ENCODE measurements around the gene PGLYRP3.

Gene PGLYRP3, protein sequence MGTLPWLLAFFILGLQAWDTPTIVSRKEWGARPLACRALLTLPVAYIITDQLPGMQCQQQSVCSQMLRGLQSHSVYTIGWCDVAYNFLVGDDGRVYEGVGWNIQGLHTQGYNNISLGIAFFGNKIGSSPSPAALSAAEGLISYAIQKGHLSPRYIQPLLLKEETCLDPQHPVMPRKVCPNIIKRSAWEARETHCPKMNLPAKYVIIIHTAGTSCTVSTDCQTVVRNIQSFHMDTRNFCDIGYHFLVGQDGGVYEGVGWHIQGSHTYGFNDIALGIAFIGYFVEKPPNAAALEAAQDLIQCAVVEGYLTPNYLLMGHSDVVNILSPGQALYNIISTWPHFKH

DNA sequence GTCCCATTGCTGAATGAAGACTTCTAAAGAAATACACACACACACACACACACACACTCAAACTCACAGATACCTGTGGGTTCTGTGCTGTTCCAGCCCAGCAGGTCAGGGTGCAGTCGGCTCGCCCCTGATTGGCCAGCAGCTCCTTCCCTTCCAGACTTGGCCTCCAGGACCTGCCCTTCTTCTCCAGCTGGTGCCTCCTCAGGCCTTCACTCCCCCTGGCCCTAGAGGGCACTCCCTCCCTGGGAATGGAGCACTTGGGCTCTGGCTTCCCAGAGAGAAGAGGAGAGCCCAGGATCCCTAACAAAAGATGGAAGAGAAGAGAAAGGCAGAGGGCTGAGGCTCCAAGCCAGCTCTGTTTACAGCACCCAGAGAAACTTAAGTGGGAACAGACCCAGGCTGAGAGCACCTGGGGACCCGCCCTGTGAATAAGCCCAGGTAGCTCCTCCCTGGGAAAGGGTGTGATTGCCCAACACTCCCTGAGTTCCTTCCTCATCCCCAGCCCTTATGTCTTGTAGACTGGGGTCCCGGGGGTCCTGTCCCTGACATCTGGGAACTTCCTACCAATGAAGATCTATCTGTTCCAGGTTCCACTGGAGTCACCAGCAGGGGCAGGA is at the start of gene PGLYRP3:
Gene PGLYRP3, minus strand, starts transcription at position 383 of the 617 bp plus-strand sequence. CDS start 2,287 bp downstream, outside the sequence.
- no peak for DNase-seq (ENCODE audit: low spot score)

DNA sequence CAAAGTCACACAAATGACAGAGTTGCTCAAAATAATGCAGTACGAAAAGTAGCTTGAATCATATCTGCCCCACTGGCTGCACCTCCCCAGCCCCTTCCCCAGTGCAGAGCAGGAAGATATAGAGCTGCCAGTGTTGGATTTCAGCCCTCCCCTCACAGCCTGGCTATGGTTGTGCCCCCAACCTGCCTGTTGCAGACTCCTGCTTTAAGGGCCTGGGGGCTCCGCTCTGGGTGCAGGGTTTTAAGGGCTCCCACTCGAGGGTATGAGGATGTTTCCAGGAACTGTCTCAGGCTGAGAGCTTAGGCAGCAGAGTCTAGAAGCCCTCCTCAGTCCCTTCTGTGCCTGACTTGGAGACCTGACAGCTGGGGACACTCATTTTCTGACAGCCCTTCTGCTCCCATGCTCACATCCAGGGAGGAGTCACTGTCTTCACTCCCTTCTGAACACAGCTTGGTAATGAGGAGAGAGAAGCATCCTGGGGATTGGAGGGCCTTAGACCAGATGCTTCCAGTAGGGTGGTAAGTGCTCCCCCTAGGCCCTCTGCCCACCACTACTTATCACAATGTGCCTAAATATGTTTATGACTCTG is 49.5 kb upstream of the PGLYRP3 start:
- DNase-seq (ENCODE audit: low spot score), result no peak

DNA sequence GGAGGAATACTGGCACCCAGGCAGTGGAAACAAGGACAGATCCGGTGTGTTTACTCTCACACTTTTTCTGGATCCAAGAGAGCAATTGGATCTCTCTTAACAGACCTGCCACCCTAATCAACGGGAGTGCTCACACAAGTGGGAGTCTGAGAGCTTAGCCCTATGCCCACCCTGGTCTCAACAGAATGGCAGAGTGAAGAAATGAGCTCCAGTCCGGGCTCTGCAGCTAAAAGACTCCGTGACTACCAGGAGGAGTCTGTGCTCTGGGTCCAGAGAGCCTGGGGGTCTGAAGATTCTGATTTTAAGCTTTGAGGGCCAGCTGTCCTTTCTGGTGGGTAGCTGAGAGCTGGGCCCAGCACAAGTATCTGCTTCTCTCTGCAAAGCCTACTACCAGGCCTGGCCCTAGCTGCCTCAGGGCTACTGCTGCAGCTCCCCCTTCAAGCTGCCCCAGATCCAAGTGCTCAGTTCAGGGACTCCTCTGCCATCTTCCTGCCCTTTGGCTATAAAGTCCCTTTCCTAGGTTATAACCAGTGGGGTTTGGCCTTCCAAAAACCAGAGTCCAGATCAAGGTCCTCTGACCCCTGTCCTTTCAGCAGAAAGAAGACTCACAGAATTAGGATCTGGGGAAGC is 48.8 kb upstream of the PGLYRP3 start:
- DNase-seq (ENCODE audit: low spot score), result no peak

- no peak for DNase-seq (ENCODE audit: low spot score)
Observed at GRCh38 chr1:153360592-153361479, 48.1 kb upstream of the PGLYRP3 start.

DNA sequence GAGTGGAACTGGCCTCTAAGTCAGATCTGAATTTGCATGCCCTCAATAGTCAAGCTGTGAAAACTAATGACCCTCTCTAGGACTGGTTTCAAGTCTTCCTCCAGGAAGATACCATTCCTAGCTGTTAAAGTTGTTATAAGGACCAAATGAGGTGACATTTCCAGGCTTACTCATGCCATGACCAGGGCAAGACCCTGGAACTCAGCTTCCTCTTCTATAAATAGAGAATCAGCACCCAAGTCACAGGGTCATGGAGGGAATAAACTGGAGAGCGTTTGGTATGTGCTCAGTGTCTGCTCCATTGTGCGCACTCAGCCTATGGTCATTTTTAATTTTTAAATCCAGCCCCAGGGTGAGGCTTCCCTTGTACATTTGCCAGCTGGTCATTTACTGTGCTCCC is 47.4 kb upstream of the PGLYRP3 start:
- DNase-seq (ENCODE audit: low spot score), result no peak

DNA sequence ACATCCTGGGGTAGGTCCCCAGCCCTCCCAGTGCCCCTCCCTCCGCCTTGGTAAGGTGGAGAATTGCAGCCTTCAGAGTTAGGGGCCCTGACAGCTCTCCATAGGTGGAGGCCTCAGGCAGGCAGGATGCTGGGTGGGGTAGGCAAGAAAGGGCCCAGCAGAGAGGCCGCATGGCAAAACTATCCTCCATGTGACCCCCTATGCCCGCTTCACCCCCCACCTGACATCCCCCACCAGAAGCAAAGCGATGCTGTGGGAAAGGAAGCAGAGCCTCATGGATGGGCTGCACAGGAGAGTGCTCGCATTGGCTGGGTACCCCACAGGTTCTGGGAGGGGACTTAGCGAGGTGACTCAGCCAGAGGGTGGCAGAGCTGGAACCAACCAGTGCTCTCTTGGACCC is 46.5 kb upstream of the PGLYRP3 start:
- DNase-seq (ENCODE audit: low spot score), result no peak

- DNase-seq (ENCODE audit: low spot score), result no peak
Observed at GRCh38 chr1:153358691-153358975, 45.9 kb upstream of the PGLYRP3 start.

DNA sequence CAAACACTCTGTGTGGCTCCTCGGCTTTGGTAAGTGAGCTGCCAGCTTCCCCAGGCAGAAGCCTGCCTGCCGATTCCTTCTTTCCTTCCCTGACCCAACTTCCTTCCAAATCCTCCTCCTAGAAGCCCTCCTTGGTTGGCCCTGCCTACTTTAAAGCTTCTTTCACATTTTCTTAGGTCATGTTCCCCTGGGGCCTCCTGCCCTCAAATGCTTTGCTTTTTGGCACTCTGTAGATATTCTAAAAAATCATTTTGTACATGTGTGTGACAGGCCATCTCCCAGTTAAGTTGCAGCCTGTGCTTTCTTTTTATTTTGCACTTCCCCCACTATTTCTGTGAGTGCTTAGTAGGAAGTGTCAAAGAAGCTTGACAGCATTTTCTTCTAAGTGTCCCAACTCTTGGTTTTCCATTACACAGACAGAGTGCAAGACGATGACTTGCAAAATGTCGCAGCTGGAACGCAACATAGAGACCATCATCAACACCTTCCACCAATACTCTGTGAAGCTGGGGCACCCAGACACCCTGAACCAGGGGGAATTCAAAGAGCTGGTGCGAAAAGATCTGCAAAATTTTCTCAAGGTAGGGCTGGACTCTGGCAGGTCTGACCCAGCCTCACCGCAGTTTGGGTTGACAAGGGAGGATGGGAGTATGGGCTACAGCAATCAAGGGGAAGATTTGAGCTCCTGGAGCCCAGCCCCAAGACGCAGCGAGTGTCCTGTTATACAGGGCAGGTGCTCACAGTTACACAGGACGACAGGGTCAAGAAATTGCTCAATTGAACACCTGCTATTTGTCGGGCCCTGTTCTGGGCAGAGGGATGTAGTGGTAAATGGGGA is 45.3 kb upstream of the PGLYRP3 start, which contains the start of gene S100A9:
Gene S100A9, plus strand, starts transcription at position 2 of the 838 bp plus-strand sequence. Its CDS starts 430 bp downstream, at position 432.
- no peak for DNase-seq (ENCODE audit: low spot score)

GRCh38 chr1:153357076-153357852 is 44.5 kb upstream of the PGLYRP3 start:
- no peak for DNase-seq (ENCODE audit: low spot score)

DNA sequence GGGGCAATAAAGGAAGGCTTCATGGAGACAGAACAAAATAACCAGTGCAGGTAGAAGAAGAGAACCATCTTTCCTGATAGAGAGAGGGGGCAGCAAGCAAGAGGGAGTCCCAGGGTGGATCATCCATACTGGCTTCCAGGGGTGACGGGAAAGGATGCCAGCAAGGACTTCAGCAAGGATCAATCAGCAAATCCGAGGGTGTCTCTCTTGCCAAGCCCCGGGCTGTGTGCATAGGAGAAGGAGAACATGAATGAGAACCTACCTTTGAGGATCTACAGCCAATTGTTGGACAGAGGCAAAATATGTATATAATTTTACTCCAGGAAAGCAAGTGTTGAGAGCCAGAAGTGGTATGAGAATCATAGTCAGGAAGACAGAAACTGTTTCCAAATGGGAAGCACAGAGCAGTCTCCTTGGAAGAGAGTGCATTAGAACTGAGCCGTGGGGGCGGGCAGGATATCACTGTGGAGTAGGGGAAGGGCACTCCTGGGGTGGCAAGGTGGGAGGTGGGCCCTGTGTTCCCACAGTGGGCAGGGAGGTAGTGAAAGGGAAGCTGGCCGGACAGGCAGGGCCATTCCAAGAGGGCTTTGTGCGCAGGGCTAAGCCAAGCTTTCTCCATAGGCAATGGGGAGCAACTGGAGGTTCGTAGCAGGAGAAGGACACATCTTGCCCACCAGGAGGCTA is 43.8 kb upstream of the PGLYRP3 start:
- no peak for DNase-seq (ENCODE audit: low spot score)

GRCh38 chr1:153355445-153356071 is 42.8 kb upstream of the PGLYRP3 start:
- DNase-seq (ENCODE audit: low spot score), result peak; percentile 65

GRCh38 chr1:153354515-153355193 is 41.9 kb upstream of the PGLYRP3 start:
- no peak for DNase-seq (ENCODE audit: low spot score)

DNA sequence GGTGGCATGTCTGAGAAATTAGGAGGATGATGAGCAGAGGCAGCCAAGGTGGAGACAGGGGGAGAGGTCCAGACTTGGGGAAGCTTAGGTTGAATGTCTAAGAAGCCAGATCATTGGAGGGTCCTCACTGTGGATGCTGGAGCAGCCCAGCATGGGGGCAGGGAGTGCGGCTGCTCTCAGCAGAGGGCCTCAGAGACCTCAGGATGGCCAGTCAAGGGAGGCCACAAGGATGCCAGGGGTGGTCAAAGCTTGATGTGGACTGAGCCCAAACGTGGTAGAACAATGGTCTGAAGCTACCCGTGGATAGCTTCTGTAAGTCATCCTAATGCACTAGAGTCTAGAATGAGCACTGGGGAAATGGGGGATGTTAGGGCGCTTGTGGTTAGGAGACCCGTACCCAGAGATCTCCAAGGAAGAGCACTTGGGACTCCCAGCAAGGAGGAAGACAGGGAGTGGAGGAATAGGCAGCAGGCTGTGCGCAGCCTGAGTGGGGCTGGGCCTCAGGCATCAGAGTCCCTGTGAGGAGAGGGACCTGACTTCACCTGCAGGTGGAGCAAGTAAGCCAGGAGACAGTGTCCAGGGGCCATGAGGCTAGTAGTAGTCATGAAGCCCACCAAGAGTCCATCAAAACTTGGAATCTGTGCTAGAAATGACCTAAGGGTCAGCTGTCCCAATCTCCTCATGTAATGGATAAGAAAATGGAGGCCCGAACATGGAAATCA is 40.6 kb upstream of the PGLYRP3 start:
- peak; percentile 43 for DNase-seq (ENCODE audit: low spot score)

DNA sequence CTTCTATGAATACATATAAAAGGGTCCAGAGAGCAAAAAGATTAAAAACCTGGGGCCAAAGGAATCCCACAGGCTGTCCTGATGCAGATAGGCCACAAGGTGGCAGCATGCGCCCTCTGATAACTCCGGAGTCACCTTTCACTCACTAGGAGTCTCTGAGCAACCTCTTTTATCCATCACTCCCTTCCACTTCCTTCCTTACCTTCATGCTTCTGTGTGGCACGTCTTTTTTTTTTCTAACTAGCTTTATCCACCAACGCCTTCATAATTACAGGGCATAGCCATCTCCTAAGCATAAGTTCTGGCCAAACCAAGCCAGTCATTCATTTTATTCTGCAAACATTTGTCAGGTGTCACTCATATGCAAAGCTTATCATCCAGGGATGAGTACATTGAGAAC is 39.8 kb upstream of the PGLYRP3 start:
- DNase-seq (ENCODE audit: low spot score), result peak; percentile 94

DNA sequence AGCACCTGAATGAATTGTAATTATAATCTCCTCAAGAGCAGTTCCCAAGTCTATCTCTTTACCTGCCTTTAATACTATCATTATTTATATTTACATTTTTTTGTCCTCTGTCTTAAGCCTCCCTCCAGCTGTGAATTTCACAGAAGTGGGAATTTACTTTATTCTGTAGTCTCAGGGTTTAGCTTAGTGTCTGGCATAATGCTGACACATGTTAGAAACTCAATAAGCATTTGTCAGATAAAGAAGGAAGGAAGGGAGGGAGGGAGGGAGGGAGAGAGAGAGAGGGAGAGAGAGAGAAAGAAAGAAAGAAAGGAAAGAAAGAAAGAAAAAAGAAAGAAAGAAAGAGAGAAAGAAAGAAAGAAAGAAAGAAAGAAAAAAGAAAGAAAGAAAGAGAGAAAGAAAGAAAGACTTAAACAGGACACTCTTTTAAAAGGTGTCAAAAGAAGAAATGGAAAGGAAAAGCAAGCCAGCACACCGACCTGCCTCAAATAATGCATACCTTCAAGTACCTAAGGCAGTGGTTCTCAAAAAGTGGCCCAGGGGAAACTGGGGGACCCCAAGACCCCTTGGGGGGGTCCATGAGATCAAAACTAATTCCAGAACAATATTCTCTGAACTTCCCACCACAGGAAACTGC is 37.7 kb upstream of the PGLYRP3 start:
- no peak for DNase-seq (ENCODE audit: low spot score)

DNA sequence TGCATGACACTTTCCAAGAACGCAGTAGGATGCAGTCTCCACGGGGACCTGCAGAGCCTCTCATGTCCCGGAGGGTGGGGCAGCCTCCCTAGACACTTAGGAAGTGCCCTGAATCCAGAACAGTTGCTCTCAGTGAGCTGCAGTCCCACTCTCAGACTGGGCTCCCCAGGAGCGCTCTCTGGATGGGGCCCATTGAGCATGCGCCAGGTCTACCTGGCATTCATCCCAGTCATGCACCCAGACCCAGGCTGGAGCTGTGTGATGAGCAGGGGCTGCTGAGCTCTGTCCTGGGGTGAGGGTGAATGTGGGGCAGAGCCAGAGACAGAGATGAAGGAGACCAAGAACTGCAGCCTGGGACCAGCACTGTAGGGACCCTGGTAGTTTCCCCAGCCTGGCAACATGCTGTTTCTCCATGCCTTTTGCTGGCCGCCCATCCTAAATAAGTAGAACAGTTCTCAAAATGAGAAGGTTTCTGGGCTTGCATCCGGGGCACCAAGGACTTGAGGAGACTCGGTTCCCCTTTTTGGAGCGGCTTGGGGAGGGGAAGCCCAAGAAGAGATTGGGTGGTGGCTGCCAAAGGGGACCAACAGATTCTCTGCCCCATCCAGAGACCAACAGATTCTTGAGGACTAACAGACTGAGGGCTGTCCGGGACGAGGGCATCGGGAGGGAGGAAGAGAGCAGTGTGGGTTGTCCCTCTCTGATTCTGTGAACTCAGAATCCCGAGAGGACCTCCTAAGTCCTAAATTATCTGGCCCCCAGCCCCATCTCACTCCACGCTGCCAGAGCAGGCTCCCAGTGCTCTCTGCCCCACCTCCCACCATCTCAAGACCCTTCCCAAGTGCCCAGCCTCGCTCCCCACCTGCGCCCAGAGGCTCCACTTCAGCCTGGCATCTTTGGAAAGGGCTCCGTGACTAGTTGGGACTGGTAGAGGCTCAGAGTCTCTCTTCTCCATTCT is 36.9 kb upstream of the PGLYRP3 start:
- no peak for DNase-seq (ENCODE audit: low spot score)

All from COLO829 (cell line).